Measurements from ENCODE around the gene CCDC116. TPM values are rescaled to one million over a fixed set of nuclear protein-coding genes. Genes with fewer than 3 reads are reported as not detected.

CCDC116 gene
- total and polyA plus RNA-seq, 10 of the 15 experiments (the other 5 are each of a cell fraction or from before 2014, with no cell fraction given) = 0.04 to 0.18 (median 0.04) TPM; not detected in 6

DNA sequence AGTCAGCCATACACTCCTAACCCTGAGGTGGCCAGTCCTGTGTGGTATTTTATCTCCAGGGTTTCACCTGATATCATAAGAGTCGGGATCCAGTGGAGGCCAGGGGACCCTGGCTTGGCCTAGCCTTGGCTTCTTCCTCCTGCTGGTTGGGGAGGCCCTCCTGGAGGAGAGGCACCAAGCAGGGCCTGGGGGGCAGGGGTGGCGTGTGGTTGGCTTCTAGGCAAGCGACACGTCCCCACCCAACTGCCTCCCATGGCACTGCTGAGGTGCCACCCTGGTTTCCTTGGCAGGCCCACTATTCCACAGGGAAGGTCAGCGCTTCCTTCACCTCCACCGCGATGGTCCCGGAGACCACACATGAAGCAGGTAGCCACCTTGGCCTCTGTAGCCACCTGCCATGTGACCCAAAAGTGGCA is 53.6 kb downstream of the CCDC116 start:
- 91% methylated on average over 8 of the region's 8 CpGs for WGBS (ENCODE audit: insufficient coverage, insufficient replicate concordance, low lambda C conversion rate, missing lambda C conversion rate)
- no TSS peak for BruUV-seq (replicated peaks)
- FAIRE-seq = no peak
- ATAC-seq = no peak
- CTCF ChIA-PET = no interaction called here
- DNase-seq (ENCODE audit: low read depth, low spot score) = no peak
- RAD21 ChIA-PET (ENCODE audit: unreplicated experiment) = no interaction called here
- TF ChIP-seq POLR2AphosphoS2 (IDR thresholded peaks at IDR 0.05; ENCODE audit: low read depth, low read length) (no peak), FOS (IDR thresholded peaks at IDR 0.05; ENCODE audit: borderline replicate concordance, extremely low read depth, insufficient read length) (no peak)
- TF ChIP-seq, protein P1, sequence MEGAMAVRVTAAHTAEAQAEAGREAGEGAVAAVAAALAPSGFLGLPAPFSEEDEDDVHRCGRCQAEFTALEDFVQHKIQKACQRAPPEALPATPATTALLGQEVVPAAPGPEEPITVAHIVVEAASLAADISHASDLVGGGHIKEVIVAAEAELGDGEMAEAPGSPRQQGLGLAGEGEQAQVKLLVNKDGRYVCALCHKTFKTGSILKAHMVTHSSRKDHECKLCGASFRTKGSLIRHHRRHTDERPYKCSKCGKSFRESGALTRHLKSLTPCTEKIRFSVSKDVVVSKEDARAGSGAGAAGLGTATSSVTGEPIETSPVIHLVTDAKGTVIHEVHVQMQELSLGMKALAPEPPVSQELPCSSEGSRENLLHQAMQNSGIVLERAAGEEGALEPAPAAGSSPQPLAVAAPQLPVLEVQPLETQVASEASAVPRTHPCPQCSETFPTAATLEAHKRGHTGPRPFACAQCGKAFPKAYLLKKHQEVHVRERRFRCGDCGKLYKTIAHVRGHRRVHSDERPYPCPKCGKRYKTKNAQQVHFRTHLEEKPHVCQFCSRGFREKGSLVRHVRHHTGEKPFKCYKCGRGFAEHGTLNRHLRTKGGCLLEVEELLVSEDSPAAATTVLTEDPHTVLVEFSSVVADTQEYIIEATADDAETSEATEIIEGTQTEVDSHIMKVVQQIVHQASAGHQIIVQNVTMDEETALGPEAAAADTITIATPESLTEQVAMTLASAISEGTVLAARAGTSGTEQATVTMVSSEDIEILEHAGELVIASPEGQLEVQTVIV (IDR thresholded peaks at IDR 0.05; ENCODE audit: borderline replicate concordance, partially characterized antibody) = no peak
- no peaks in the 10 kb centered on the region for H4K20me1 ChIP-seq (ENCODE audit: control insufficient read depth, insufficient read depth)
- no peak overlapping the region for H3K27ac ChIP-seq (ENCODE audit: control insufficient read depth, insufficient read depth)
- no peak overlapping the region for H2AFZ ChIP-seq (ENCODE audit: control insufficient read depth, low read depth, low read length)
- H3K4me1 ChIP-seq (ENCODE audit: control insufficient read depth, insufficient read depth, low read length) = peaks cover 27% of the 10 kb centered on the region
- SMC1A ChIA-PET (ENCODE audit: uncharacterized antibody, unreplicated experiment) = no interaction called here
- no peaks in the 10 kb centered on the region for H3K9me3 ChIP-seq (replicated peaks; ENCODE audit: control insufficient read depth, insufficient read depth, low read length)
- in situ Hi-C loops (cut with MboI) (no loop called here), intact Hi-C loops (cut with micrococcal nuclease; ENCODE audit: unreplicated experiment) (no loop called here)
- no peaks in the 10 kb centered on the region for H3K27me3 ChIP-seq (replicated peaks in 1 of 2; ENCODE audit: control insufficient read depth in 2 of 2, insufficient read depth in 2 of 2, low read length in 1 of 2)
- no peak overlapping the region for H3K9ac ChIP-seq (ENCODE audit: control insufficient read depth, insufficient read depth, low read length)
- POLR2A ChIA-PET = no interaction called here
- H3K79me2 ChIP-seq (ENCODE audit: control insufficient read depth, insufficient read depth, low read length) = no peaks in the 10 kb centered on the region
- H3K4me3 ChIP-seq = no peak overlapping the region
- H3K36me3 ChIP-seq (ENCODE audit: control insufficient read depth in 2 of 2, insufficient read depth in 2 of 2, low read length in 1 of 2) = peaks cover 21 to 27% of the 10 kb centered on the region in 2 experiments
- H3K4me2 ChIP-seq (ENCODE audit: control insufficient read depth, insufficient read depth) = no peak overlapping the region

MicroRNA genes within 50 kb of the gene (microRNA counts, 767-probe panel; counts per million panel counts)
- microRNA hsa-miR-130b-3p (2,249 counts per million, percentile 80 among the panel's probes with 10 or more counts), microRNA hsa-miR-301b (1,346 counts per million, percentile 48 among the panel's probes with 10 or more counts)

Small RNA genes within 50 kb of the gene (microRNA-seq; reads per million reads assigned to microRNA genes)
- gene MIR130B = 11,839 reads per million, percentile 97 among the genes with 10 or more reads in this experiment
- gene MIR301B = 22.6 reads per million, percentile 58 among the genes with 10 or more reads in this experiment

Small RNA genes within 50 kb of the gene (small RNA-seq; reads per million reads assigned to genes)
- 163 reads per million, percentile 99 among the genes with 10 or more reads in this experiment for gene MIR301B

Other genes starting within 250 kb of the CCDC116 start
Only the 7 nearest of the 10 such genes appear.
- 1.1 and 1.9 TPM in 2 replicates for gene TMEM191C, start 165.4 kb upstream of the CCDC116 start, total RNA-seq (2014; rRNA removed)
- gene TMEM191C, start 165.4 kb upstream of the CCDC116 start, total RNA-seq (2014; rRNA removed; fragmentation: Illumina TruSeq; extraction: Trizol) = 0.36 and 0.37 TPM in 2 replicates
- gene TMEM191C, start 165.4 kb upstream of the CCDC116 start, total RNA-seq (2021) = 1.3 and 1.4 TPM in 2 replicates
- gene TMEM191C, start 165.4 kb upstream of the CCDC116 start, polyA plus RNA-seq (2011; rRNA removed) = 1.2 and 1.9 TPM in 2 replicates
- gene TMEM191C, start 165.4 kb upstream of the CCDC116 start, polyA plus RNA-seq (2014; fragmentation: Illumina TruSeq; extraction: Trizol) = 0.25 and 0.26 TPM in 2 replicates
- gene TMEM191C, start 165.4 kb upstream of the CCDC116 start, polyA plus RNA-seq (2014; fragmentation: Nextera tagmentation; extraction: Ambion mirVana) = under 1 TPM; 0.03 to 0.07 TPM
- 0.82 and 1.8 TPM in 2 replicates for gene TMEM191C, start 165.4 kb upstream of the CCDC116 start, polyA plus RNA-seq (2014; rRNA removed)
- gene TMEM191C, start 165.4 kb upstream of the CCDC116 start, polyA plus RNA-seq (2016; fragmentation: Nextera tagmentation; extraction: Ambion mirVana) = under 1 TPM; 0.13 to 0.51 TPM
- gene RIMBP3C, start 81.3 kb upstream of the CCDC116 start, total RNA-seq (2014; rRNA removed) = 0.11 TPM in 2 replicates
- gene RIMBP3C, start 81.3 kb upstream of the CCDC116 start, total RNA-seq (2014; rRNA removed; fragmentation: Illumina TruSeq; extraction: Trizol) = not detected in 2 replicates
- gene RIMBP3C, start 81.3 kb upstream of the CCDC116 start, total RNA-seq (2021) = 0.23 and 0.24 TPM in 2 replicates
- 0.03 TPM in 1 of 2 replicates, not detected in the other for gene RIMBP3C, start 81.3 kb upstream of the CCDC116 start, polyA plus RNA-seq (2011; rRNA removed)
- gene RIMBP3C, start 81.3 kb upstream of the CCDC116 start, polyA plus RNA-seq (2014; fragmentation: Illumina TruSeq; extraction: Trizol) = 0.03 and 0.05 TPM in 2 replicates
- gene RIMBP3C, start 81.3 kb upstream of the CCDC116 start, polyA plus RNA-seq (2014; fragmentation: Nextera tagmentation; extraction: Ambion mirVana) = not detected
- gene RIMBP3C, start 81.3 kb upstream of the CCDC116 start, polyA plus RNA-seq (2014; rRNA removed) = 0.01 TPM in 1 of 2 replicates, not detected in the other
- gene RIMBP3C, start 81.3 kb upstream of the CCDC116 start, polyA plus RNA-seq (2016; fragmentation: Nextera tagmentation; extraction: Ambion mirVana) = under 1 TPM; 0.04 to 0.14 TPM
- gene UBE2L3, start 65.0 kb upstream of the CCDC116 start, total RNA-seq (2014; rRNA removed) = 55.7 and 59.2 TPM in 2 replicates
- gene UBE2L3, start 65.0 kb upstream of the CCDC116 start, total RNA-seq (2014; rRNA removed; fragmentation: Illumina TruSeq; extraction: Trizol) = 80.2 and 85.4 TPM in 2 replicates
- 52.2 and 56.3 TPM in 2 replicates for gene UBE2L3, start 65.0 kb upstream of the CCDC116 start, total RNA-seq (2021)
- 58.8 and 62.1 TPM in 2 replicates for gene UBE2L3, start 65.0 kb upstream of the CCDC116 start, polyA plus RNA-seq (2011; rRNA removed)
- gene UBE2L3, start 65.0 kb upstream of the CCDC116 start, polyA plus RNA-seq (2014; fragmentation: Illumina TruSeq; extraction: Trizol) = 141 and 156 TPM in 2 replicates
- 100 to 1,000 TPM; 149 to 168 TPM for gene UBE2L3, start 65.0 kb upstream of the CCDC116 start, polyA plus RNA-seq (2014; fragmentation: Nextera tagmentation; extraction: Ambion mirVana)
- gene UBE2L3, start 65.0 kb upstream of the CCDC116 start, polyA plus RNA-seq (2014; rRNA removed) = 68.6 and 73.3 TPM in 2 replicates
- gene UBE2L3, start 65.0 kb upstream of the CCDC116 start, polyA plus RNA-seq (2016; fragmentation: Nextera tagmentation; extraction: Ambion mirVana) = 100 to 1,000 TPM; 141 to 148 TPM
- gene YDJC, start 2.7 kb upstream of the CCDC116 start, total RNA-seq (2014; rRNA removed) = 64.1 and 75.4 TPM in 2 replicates
- 10.1 and 12.0 TPM in 2 replicates for gene YDJC, start 2.7 kb upstream of the CCDC116 start, total RNA-seq (2014; rRNA removed; fragmentation: Illumina TruSeq; extraction: Trizol)
- 55.7 and 58.4 TPM in 2 replicates for gene YDJC, start 2.7 kb upstream of the CCDC116 start, total RNA-seq (2021)
- gene YDJC, start 2.7 kb upstream of the CCDC116 start, polyA plus RNA-seq (2011; rRNA removed) = 6.3 and 18.3 TPM in 2 replicates
- 2.1 and 8.4 TPM in 2 replicates for gene YDJC, start 2.7 kb upstream of the CCDC116 start, polyA plus RNA-seq (2014; fragmentation: Illumina TruSeq; extraction: Trizol)
- gene YDJC, start 2.7 kb upstream of the CCDC116 start, polyA plus RNA-seq (2014; fragmentation: Nextera tagmentation; extraction: Ambion mirVana) = 1 to 10 TPM in 1 of 2 experiments, under 1 TPM in 1; 1.00 to 4.4 TPM
- gene YDJC, start 2.7 kb upstream of the CCDC116 start, polyA plus RNA-seq (2014; rRNA removed) = 72.1 and 83.6 TPM in 2 replicates
- 10 to 100 TPM; 68.5 to 77.6 TPM for gene YDJC, start 2.7 kb upstream of the CCDC116 start, polyA plus RNA-seq (2016; fragmentation: Nextera tagmentation; extraction: Ambion mirVana)
- 70.2 and 109 TPM in 2 replicates for gene SDF2L1, start 9.5 kb downstream of the CCDC116 start, total RNA-seq (2014; rRNA removed)
- 12.9 and 17.1 TPM in 2 replicates for gene SDF2L1, start 9.5 kb downstream of the CCDC116 start, total RNA-seq (2014; rRNA removed; fragmentation: Illumina TruSeq; extraction: Trizol)
- gene SDF2L1, start 9.5 kb downstream of the CCDC116 start, total RNA-seq (2021) = 81.4 and 90.1 TPM in 2 replicates
- 8.8 and 20.8 TPM in 2 replicates for gene SDF2L1, start 9.5 kb downstream of the CCDC116 start, polyA plus RNA-seq (2011; rRNA removed)
- 0.33 and 3.9 TPM in 2 replicates for gene SDF2L1, start 9.5 kb downstream of the CCDC116 start, polyA plus RNA-seq (2014; fragmentation: Illumina TruSeq; extraction: Trizol)
- 10 to 100 TPM in 1 of 2 experiments, 1 to 10 TPM in 1; 3.0 to 17.8 TPM for gene SDF2L1, start 9.5 kb downstream of the CCDC116 start, polyA plus RNA-seq (2014; fragmentation: Nextera tagmentation; extraction: Ambion mirVana)
- 97.9 and 134 TPM in 2 replicates for gene SDF2L1, start 9.5 kb downstream of the CCDC116 start, polyA plus RNA-seq (2014; rRNA removed)
- 100 to 1,000 TPM; 191 to 214 TPM for gene SDF2L1, start 9.5 kb downstream of the CCDC116 start, polyA plus RNA-seq (2016; fragmentation: Nextera tagmentation; extraction: Ambion mirVana)
- gene PPIL2, start 33.3 kb downstream of the CCDC116 start, total RNA-seq (2014; rRNA removed) = 27.5 and 32.3 TPM in 2 replicates
- gene PPIL2, start 33.3 kb downstream of the CCDC116 start, total RNA-seq (2014; rRNA removed; fragmentation: Illumina TruSeq; extraction: Trizol) = 27.1 and 29.0 TPM in 2 replicates
- gene PPIL2, start 33.3 kb downstream of the CCDC116 start, total RNA-seq (2021) = 45.1 and 47.3 TPM in 2 replicates
- gene PPIL2, start 33.3 kb downstream of the CCDC116 start, polyA plus RNA-seq (2011; rRNA removed) = 32.4 and 57.0 TPM in 2 replicates
- gene PPIL2, start 33.3 kb downstream of the CCDC116 start, polyA plus RNA-seq (2014; fragmentation: Illumina TruSeq; extraction: Trizol) = 32.9 and 40.6 TPM in 2 replicates
- gene PPIL2, start 33.3 kb downstream of the CCDC116 start, polyA plus RNA-seq (2014; fragmentation: Nextera tagmentation; extraction: Ambion mirVana) = 1 to 10 TPM; 3.5 to 5.7 TPM
- gene PPIL2, start 33.3 kb downstream of the CCDC116 start, polyA plus RNA-seq (2014; rRNA removed) = 56.8 and 63.5 TPM in 2 replicates
- 10 to 100 TPM; 39.4 to 46.7 TPM for gene PPIL2, start 33.3 kb downstream of the CCDC116 start, polyA plus RNA-seq (2016; fragmentation: Nextera tagmentation; extraction: Ambion mirVana)
- gene YPEL1, start 103.0 kb downstream of the CCDC116 start, total RNA-seq (2014; rRNA removed) = 0.98 and 5.0 TPM in 2 replicates
- 0.67 and 0.83 TPM in 2 replicates for gene YPEL1, start 103.0 kb downstream of the CCDC116 start, total RNA-seq (2014; rRNA removed; fragmentation: Illumina TruSeq; extraction: Trizol)
- 1.4 and 1.9 TPM in 2 replicates for gene YPEL1, start 103.0 kb downstream of the CCDC116 start, total RNA-seq (2021)
- 2.5 and 2.7 TPM in 2 replicates for gene YPEL1, start 103.0 kb downstream of the CCDC116 start, polyA plus RNA-seq (2011; rRNA removed)
- gene YPEL1, start 103.0 kb downstream of the CCDC116 start, polyA plus RNA-seq (2014; fragmentation: Illumina TruSeq; extraction: Trizol) = 0.69 and 0.82 TPM in 2 replicates
- gene YPEL1, start 103.0 kb downstream of the CCDC116 start, polyA plus RNA-seq (2014; fragmentation: Nextera tagmentation; extraction: Ambion mirVana) = under 1 TPM; 0.13 to 0.21 TPM
- gene YPEL1, start 103.0 kb downstream of the CCDC116 start, polyA plus RNA-seq (2014; rRNA removed) = 1.2 and 1.4 TPM in 2 replicates
- 1 to 10 TPM; 1.7 to 2.4 TPM for gene YPEL1, start 103.0 kb downstream of the CCDC116 start, polyA plus RNA-seq (2016; fragmentation: Nextera tagmentation; extraction: Ambion mirVana)